Sigmoid colon (tissue), 7 donors: ENCODE results near the gene PAX2. TPM values are rescaled to one million over a fixed set of nuclear protein-coding genes. Genes with fewer than 3 reads are reported as not detected.
A peak's percentile ranks its signal among the peaks of the same experiment; 100 is the strongest.

ENCODE experiments used
- DNase-seq: peaks from one replicate; pipeline ENCODE4 v3.0.0-alpha.2; 2019
- H3K27ac ChIP-seq, 4 donors: fragments of 200-600 bp; sonication (generic); one replicate each; pipeline ENCODE4 v1.5.1; 2016 to 2019; ENCODE audit warnings: mild to moderate bottlenecking in 1 of 4
- H3K27me3 ChIP-seq, 3 donors: fragments of 200-600 bp; sonication (generic); one replicate each; pipeline ENCODE4 v1.5.1; 2019; ENCODE audit warnings: mild to moderate bottlenecking in 1 of 3
- H3K36me3 ChIP-seq, 4 donors: fragments of 200-600 bp; sonication (generic); one replicate each; pipeline ENCODE4 v1.5.1; 2016 to 2019
- H3K4me1 ChIP-seq, 4 donors: fragments of 200-600 bp; sonication (generic); one replicate each; pipeline ENCODE4 v1.5.1; 2017 to 2019
- H3K4me3 ChIP-seq, 4 donors: fragments of 200-600 bp; sonication (generic); one replicate each; pipeline ENCODE4 v1.5.1; 2017 to 2019; ENCODE audit warnings: mild to moderate bottlenecking in 2 of 4, moderate library complexity in 1 of 4
- H3K9me3 ChIP-seq, 4 donors: fragments of 200-600 bp in 3 of 4; sonication (generic) in 3 of 4; one replicate each; pipeline versions ENCODE4 v1.5.1 to v1.6.1; 2013 to 2019
- EP300 ChIP-seq, 4 donors: sonication (generic); formaldehyde crosslinking; IDR thresholded peaks; one replicate each; pipeline ENCODE4 v1.6.1; 2017; ENCODE audit warnings: antibody characterized with exemption in 4 of 4
- POLR2A ChIP-seq, 2 donors: fragments of 450-650 bp; IDR thresholded peaks; one replicate each; pipeline ENCODE4 v1.6.1; 2016; ENCODE audit warnings: antibody characterized with exemption in 2 of 2, mild to moderate bottlenecking in 2 of 2, moderate library complexity in 2 of 2
- POLR2AphosphoS5 ChIP-seq, 4 donors: sonication (generic); formaldehyde crosslinking; IDR thresholded peaks; one replicate each; pipeline ENCODE4 v1.6.1; 2017; ENCODE audit warnings: antibody characterized with exemption in 4 of 4
- WGBS, 2 donors: extraction: QIAGEN DNeasy Blood & Tissue Kit; methylation state at CpG; one replicate each; pipeline ENCODE4 v1.1.7; 2013; 5-methylcytosine and 5-hydroxymethylcytosine counted together
- intact Hi-C: fragments of 100-400 bp; cut with DNase I; formaldehyde crosslinking; loops from one replicate; pipeline ENCODE4 v1.15.1; 2023
- polyA plus RNA-seq, 3 donors: library from polyadenylated mRNA; stranded (reverse); fragments of 200-250 nt; gene quantifications; one replicate each; pipeline ENCODE4 v1.2.3, GENCODE V29; 2013
- total RNA-seq, 4 donors: library from RNA; depleted of rRNA; stranded (reverse); fragments of >200 nt; gene quantifications; one replicate each; pipeline ENCODE4 v1.1.0, GENCODE V29; 2016
- TF ChIP-seq, protein P1 (sequence below), 4 experiments: fragments of 450-650 bp in 3 of 4; fragments of 200-600 bp in 1 of 4; IDR thresholded peaks; one replicate each; pipeline ENCODE4 v1.5.1; 2016 to 2019; ENCODE audit warnings: antibody characterized with exemption in 4 of 4, mild to moderate bottlenecking in 3 of 4, moderate library complexity in 2 of 4
- donor health status: healthy with polysubstance abuse.
- donor health status: Bipolar disorder and iron deficiency.
- donor health status: healthy.

The PAX2 gene
- total and polyA plus RNA-seq, 7 donors = not detected

DNA sequence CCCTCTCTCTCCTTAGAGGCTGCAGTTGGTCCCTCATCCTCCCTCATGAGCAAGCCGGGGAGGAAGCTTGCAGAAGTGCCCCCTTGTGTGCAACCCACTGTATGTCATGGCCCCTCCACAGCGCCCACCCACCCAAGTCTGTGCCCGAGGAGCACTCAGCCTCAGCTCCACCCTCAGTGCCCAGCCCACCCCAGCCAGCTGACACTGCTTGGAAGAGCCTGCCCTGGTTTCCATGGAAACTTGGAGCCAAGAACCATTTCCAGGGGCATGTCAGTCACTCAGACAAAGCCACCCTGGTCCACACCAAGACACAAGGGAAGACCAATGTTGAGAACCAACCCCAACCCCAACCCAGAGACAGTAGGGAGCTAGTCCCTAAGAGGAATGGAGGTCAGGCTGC lies 79.5 kb downstream of the PAX2 start:
- Histone ChIP-seq H3K9me3 (no peaks in the 10 kb centered on the region), H3K27ac (no peak overlapping the region), H3K4me1 (peaks cover 0 to 36% (median 34%) of the 10 kb centered on the region in 4 donors), H3K36me3 (no peaks in the 10 kb centered on the region), H3K27me3 (peaks cover 53 to 98% (median 56%) of the 10 kb centered on the region in 3 donors), H3K4me3 (no peak overlapping the region)
- intact Hi-C loops = no loop called here
- 54 to 67% methylated on average over 3 of the region's 3 CpGs for WGBS, 2 donors
- TF ChIP-seq POLR2A (IDR thresholded peaks at IDR 0.05) (no peak), EP300 (IDR thresholded peaks at IDR 0.05) (no peak)
- TF ChIP-seq, protein P1, sequence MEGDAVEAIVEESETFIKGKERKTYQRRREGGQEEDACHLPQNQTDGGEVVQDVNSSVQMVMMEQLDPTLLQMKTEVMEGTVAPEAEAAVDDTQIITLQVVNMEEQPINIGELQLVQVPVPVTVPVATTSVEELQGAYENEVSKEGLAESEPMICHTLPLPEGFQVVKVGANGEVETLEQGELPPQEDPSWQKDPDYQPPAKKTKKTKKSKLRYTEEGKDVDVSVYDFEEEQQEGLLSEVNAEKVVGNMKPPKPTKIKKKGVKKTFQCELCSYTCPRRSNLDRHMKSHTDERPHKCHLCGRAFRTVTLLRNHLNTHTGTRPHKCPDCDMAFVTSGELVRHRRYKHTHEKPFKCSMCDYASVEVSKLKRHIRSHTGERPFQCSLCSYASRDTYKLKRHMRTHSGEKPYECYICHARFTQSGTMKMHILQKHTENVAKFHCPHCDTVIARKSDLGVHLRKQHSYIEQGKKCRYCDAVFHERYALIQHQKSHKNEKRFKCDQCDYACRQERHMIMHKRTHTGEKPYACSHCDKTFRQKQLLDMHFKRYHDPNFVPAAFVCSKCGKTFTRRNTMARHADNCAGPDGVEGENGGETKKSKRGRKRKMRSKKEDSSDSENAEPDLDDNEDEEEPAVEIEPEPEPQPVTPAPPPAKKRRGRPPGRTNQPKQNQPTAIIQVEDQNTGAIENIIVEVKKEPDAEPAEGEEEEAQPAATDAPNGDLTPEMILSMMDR (IDR thresholded peaks at IDR 0.05) = no peak
- peak; percentile 55 for DNase-seq

DNA sequence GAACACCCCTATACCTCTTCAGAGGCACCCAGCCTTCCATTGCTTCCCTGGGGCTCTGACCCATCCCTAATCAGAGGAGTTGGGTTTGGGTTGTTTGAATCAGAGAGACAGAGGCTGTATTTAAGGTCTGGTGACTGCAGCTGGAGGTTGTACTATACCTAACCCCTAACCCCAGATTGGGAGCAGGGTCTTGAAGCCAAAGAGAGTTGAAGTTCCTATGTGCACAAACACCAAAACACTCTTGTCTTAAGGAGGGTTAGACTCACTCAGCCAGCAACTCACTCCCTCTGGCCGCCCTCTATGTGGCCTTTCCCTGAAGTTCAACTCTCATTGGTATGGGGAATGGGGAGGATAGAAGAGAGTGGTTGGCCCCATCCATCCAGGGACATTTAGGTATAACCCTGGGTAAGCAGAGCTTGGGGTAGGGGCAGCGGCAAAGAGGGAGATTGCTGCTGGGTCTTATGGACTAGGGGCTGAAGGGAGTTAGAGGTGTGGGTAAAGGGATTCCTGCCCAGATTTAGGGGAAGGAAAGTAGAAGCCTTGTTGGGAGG lies 80.0 kb downstream of the PAX2 start:
- 27 to 64% methylated on average over 2 of the region's 2 CpGs for WGBS, 2 donors
- Histone ChIP-seq H3K27me3 (peaks cover 58 to 100% (median 61%) of the 10 kb centered on the region in 3 donors), H3K9me3 (no peaks in the 10 kb centered on the region), H3K36me3 (no peaks in the 10 kb centered on the region), H3K27ac (no peak overlapping the region), H3K4me1 (peaks cover 0 to 36% (median 34%) of the 10 kb centered on the region in 4 donors), H3K4me3 (no peak overlapping the region)
- TF ChIP-seq, protein P1 (IDR thresholded peaks at IDR 0.05) = no peak
- TF ChIP-seq POLR2A (IDR thresholded peaks at IDR 0.05) (no peak), POLR2AphosphoS5 (IDR thresholded peaks at IDR 0.05) (no peak), EP300 (IDR thresholded peaks at IDR 0.05) (no peak)
- peak; percentile 35 for DNase-seq
- intact Hi-C loops = no loop called here

DNA sequence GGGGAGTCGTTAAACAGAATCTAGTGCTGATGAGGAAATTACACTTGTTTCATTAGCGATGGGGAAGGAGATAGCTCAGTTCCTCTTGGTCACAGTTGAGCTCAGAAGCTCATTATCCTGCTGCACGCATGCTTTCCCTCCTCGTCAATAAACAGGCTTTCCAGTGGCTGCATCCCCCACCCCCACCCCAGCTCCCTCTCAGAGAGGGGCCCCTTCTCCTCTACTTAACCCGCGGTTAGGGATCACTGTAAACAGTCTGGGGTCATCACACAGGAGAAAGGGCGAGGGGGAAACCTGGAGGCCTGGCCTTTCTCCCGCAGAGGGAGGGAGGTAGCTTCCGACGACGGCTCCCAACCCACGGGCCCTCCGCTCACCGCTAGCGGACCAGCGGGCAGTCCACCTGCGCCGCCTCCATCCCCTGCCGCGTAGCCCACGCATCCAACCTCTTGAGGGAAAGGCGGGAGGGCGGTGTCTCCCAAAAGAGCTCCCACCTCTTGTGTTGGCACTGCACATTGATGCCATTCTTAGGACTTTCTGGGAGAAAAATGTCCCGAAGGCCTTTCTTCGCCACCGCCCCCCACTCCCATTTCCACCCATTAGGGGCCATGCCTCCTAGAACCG lies 80.8 kb downstream of the PAX2 start:
- Histone ChIP-seq H3K27me3 (peaks cover 62 to 100% (median 67%) of the 10 kb centered on the region in 3 donors), H3K4me3 (peak overlapping the region in 1 of 4 donors; percentile 38), H3K4me1 (peaks cover 0 to 36% (median 34%) of the 10 kb centered on the region in 4 donors), H3K36me3 (no peaks in the 10 kb centered on the region), H3K9me3 (no peaks in the 10 kb centered on the region), H3K27ac (no peak overlapping the region)
- TF ChIP-seq EP300 (IDR thresholded peaks at IDR 0.05) = no peak
- TF ChIP-seq POLR2AphosphoS5 (IDR thresholded peaks at IDR 0.05) = no peak
- TF ChIP-seq POLR2A (IDR thresholded peaks at IDR 0.05) = no peak
- TF ChIP-seq, protein P1 (IDR thresholded peaks at IDR 0.05) = no peak
- DNase-seq = peak; percentile 35
- WGBS, 2 donors = 6 to 10% methylated on average over 27 of the region's 27 CpGs
- intact Hi-C loops = no loop called here

DNA sequence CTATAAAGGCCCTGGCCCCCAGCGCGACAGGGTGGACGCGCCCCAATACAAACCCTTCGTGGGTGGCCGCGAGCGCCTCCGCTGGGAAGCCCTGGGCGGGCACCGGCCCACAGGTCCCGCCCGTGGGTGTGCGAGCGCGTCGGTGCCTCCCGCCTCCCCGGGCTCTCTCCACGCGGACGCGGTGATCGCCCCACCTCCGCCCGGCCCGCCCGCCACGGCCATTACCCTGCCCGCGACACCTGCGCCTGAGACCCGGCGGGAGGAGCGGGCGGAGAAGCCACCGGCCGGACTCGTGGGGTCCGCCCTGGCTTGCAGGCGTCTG lies 81.2 kb downstream of the PAX2 start:
- peaks cover 60 to 100% (median 71%) of the 10 kb centered on the region in 3 donors for H3K27me3 ChIP-seq
- no peak overlapping the region for H3K27ac ChIP-seq

More for the DNA sequence above, 81.2 kb downstream of the PAX2 start:
- no peaks in the 10 kb centered on the region for H3K9me3 ChIP-seq
- DNase-seq = no peak
- intact Hi-C loops = no loop called here
- WGBS, 2 donors = 2 to 3% methylated on average over 41 of the region's 41 CpGs
- H3K36me3 ChIP-seq = no peaks in the 10 kb centered on the region
- peaks cover 0 to 36% (median 34%) of the 10 kb centered on the region in 4 donors for H3K4me1 ChIP-seq
- H3K4me3 ChIP-seq = peak overlapping the region in 2 of 4 donors; percentile 38 to 40
- TF ChIP-seq EP300 (IDR thresholded peaks at IDR 0.05) (no peak), POLR2A (IDR thresholded peaks at IDR 0.05) (no peak), POLR2AphosphoS5 (IDR thresholded peaks at IDR 0.05) (no peak)
- TF ChIP-seq, protein P1 (IDR thresholded peaks at IDR 0.05) = no peak
